IPS-NIHi11 (cell line): Measurements from ENCODE around the gene JMJD8.

Experiments
- DNase-seq: peaks from one replicate; pipeline ENCODE4 v3.0.0; 2012; ENCODE audit warnings: mixed read lengths, low spot score

The JMJD8 gene

GRCh38 chr16:676913-677312, 7.2 kb downstream of the JMJD8 start:
- DNase-seq = no peak

GRCh38 chr16:676565-676902, 7.6 kb downstream of the JMJD8 start:
- DNase-seq = no peak

DNA sequence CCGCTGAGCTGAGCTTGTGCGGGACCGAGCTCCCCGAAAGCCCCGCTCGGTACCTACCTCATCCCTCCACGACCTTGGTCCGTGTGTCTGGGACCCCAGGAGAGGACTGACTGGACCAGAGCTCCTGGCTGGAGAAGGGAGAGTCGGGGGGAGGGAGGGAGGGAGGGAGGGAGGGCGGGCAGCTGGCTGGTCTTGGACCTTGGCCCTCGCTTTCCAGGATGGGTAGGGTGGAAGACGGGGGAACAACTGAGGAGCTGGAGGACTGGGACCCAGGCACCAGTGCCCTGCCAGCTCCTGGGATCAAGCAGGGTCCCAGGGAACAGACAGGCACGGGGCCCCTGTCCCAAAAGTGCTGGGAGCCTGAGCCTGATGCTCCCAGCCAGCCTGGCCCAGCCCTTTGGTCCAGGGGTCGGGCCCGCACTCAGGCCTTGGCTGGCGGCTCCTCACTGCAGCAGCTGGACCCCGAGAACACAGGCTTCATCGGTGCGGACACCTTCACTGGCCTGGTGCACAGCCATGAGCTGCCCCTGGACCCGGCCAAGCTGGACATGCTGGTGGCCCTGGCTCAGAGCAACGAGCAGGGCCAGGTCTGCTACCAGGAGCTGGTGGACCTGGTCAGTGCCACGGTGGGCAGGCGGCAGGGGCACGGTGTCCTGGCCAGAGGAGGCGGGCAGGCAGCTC, 8.1 kb downstream of the JMJD8 start:
- no peak for DNase-seq

GRCh38 chr16:674968-675883, 8.9 kb downstream of the JMJD8 start, which contains the start of gene RHBDL1:
Gene RHBDL1, plus strand, starts transcription at chr16:675671. Its CDS starts 120 bp downstream, at chr16:675791.
- peak; percentile 64 for DNase-seq

DNA sequence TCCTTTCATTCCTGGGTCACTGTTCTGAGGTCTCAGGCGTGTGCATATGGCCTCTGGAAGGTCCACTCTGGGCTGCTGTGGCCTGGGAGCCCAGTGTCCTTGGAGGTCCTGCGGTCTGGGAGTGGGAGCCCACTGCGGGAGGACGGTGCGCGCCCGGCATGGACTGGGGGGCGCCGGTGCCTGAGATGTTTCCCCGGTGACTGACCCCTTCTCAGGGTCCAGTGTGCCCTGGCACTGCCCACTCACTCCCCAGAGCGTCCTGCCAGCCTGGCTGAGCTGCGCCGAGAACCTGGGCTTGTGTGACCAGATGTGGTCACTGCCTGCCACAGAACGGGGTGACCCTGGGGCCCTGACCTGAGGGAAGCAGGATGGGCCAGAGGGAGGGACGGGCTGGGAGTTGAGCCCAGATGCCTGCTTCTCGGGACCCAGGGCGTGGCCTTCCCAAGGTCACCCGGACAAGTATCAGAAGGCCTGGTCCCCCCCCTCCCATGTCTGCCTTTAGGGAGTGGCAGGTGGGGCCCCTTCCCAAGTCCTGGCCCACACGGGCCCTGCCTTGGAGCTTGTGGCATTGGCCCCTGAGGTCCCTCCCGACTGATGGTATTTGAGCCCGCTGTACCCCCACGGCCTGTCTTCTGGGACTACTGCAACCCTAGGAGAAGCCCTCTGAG, 9.8 kb downstream of the JMJD8 start:
- no peak for DNase-seq

- no peak for DNase-seq
Measured at GRCh38 chr16:673399-673991, 10.6 kb downstream of the JMJD8 start.

- DNase-seq = no peak
Measured at GRCh38 chr16:672851-673250, 11.3 kb downstream of the JMJD8 start.

- DNase-seq = no peak
Measured at GRCh38 chr16:672371-672770, 11.8 kb downstream of the JMJD8 start.

- DNase-seq = no peak
Measured at GRCh38 chr16:671353-672131, 12.6 kb downstream of the JMJD8 start.

DNA sequence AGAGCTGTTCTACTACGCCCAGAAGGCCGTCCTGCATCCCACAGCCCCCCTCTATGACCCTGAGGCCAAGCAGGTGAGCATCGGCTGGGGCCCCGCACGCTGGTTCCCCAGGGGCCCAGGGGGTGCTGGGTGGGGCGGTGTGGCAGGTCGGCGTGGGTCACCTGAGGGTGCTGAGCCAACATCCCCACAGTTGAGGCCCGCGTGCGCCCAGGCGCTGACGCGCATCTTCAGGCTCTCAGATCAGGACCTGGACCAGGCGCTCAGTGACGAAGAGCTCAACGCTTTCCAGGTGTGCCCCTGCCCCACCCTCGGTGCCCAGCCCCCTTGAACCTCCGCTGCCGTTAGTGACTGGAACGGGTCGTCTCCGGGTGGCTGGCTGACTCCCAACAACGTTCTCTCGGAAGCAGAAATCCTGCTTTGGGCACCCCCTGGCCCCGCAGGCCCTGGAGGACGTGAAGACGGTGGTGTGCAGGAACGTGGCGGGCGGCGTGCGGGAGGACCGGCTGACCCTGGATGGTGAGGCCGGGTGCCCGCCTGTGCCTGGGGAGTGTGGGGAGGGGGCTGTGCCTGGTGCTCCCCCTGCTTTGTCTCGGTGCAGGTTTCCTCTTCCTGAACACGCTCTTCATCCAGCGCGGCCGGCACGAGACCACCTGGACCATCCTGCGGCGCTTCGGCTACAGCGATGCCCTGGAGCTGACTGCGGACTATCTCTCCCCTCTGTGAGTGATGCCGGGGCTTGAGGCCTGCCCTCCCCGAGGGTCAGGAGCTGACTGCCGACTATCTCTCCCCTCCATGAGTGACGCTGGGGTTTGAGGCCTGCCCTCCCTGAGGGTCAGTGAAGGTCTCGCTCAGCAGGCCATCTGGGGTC, 13.4 kb downstream of the JMJD8 start:
- DNase-seq = no peak

- no peak for DNase-seq
Measured at GRCh38 chr16:669666-670065, 14.5 kb downstream of the JMJD8 start.

DNA sequence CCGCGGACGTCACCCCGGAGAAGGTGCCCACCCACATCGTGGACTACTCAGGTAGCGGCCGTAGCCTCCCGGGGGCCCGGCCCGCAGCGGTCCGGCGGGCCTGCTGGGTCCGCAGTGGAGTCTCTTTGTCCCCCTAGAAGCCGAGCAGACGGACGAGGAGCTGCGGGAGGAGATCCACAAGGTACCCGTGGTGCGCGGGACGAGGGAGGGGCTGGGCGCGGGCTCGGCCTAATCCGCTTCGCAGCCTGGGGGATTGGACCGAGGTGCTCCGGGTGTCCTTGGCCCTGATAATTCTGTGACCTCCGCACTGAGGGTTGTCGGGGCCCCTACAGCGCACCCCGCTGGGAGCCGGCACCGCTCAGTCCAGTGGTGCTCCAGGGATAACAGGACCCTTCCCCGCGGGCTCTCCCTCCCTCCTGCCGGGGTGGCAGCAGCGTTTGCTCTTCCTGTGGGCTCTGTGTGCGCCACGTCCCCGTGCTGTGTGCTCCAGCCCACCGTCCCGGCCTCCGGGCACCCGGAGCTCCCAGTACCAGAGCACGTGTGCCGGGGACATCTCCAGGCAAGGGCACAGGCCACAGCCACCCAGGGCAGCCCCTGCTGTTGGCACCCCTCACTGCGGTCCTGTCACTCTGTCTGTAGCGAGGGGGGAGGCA, 15.5 kb downstream of the JMJD8 start:
- DNase-seq = no peak

- peak; percentile 92 for DNase-seq
Measured at GRCh38 chr16:667780-668518, 16.2 kb downstream of the JMJD8 start, which contains the start of gene RHOT2. Gene RHOT2, plus strand, starts transcription at chr16:668132. Its CDS starts 68 bp downstream, at chr16:668200.

DNA sequence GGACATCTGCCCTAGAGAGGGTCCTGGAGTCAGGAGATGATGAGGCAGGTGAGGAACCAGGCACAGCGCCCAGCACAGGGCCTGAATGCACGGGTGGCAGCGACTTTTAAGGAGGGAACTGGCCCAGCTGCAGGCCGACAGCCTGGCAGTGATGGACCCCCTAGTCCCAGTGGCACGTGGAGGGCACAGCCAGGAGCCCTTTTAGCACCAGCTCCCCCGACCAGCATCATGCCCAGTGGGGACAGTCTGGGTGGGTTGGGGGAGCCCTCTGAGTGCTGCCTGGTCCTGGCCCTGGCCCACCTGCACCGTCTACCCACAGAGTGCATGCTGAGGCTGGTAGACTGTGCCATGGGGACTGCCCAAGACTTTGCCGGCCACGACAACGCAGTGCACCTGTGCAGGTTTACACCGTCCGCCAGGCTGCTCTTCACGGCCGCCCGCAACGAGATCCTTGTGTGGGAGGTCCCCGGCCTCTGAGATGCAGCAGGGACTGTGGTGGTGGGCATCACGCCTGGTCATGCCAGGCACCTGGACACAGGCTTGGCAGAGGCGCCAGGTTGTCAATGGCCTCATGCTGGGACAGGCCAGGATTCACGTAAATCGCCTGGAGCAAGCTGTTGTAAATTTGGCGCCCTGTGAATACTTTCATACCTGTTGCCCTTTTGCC, 16.9 kb downstream of the JMJD8 start:
- no peak for DNase-seq

- DNase-seq = no peak
Measured at GRCh38 chr16:666572-666971, 17.6 kb downstream of the JMJD8 start.

DNA sequence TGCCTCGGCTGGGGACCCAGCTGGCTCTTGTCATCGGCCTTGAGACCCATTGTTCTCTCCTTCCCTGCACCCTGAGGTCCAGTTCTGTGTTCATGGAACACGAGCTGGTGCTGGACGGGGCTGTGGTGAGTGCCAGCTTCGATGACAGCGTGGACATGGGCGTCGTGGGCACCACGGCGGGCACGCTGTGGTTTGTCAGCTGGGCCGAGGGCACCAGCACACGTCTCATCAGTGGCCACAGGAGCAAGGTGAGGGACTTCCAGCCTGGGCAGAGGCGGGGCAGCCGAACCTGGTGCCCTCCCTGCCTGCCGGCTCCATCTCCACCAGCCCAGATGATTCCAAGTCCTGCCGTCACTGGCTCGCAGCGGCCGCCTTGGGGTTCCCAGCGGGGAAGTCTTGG, 21.5 kb downstream of the JMJD8 start:
- no peak for DNase-seq

GRCh38 chr16:662095-662494, 22.0 kb downstream of the JMJD8 start:
- no peak for DNase-seq

DNA sequence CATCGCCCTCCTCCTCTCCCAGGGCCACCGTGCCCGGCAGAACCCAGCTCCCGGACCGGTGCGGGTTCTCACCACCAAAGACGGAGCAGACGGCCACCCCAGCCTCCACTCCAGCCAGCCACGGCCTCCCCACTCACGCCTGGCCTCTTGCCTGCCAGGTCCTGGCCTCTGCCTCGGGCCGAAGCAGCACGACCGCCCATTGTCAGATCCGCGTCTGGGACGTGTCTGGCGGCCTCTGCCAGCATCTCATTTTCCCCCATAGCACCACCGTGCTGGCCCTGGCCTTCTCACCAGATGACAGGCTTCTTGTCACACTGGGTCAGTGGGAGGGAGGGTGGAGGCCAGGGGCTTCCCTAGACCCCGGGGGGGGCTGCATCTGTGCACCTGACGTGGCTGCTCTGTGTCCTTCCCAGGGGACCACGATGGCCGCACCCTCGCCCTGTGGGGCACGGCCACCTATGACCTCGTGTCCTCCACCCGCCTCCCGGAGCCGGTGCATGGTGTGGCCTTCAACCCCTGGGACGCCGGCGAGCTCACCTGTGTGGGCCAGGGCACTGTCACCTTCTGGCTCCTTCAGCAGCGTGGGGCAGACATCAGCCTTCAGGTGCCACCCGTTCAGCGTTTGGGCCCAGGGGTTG, 22.8 kb downstream of the JMJD8 start:
- DNase-seq = no peak
